Gastrocnemius medialis (tissue), 4 donors: ENCODE results near the gene TLR9.

Experiments used
- POLR2A ChIP-seq, 2 donors: fragments of 450-650 bp; IDR thresholded peaks; one replicate each; pipeline ENCODE4 v1.6.1; 2017; ENCODE audit warnings: antibody characterized with exemption in 2 of 2, mild to moderate bottlenecking in 2 of 2, moderate library complexity in 2 of 2
- TF ChIP-seq, protein P1 (sequence below), 5 experiments: fragments of 450-650 bp in 3 of 5; fragments of 200-600 bp in 2 of 5; sonication (generic) in 2 of 5; IDR thresholded peaks in 4 of 5; conservative IDR thresholded peaks in 1 of 5; 1 replicate in 4 of 5; 2 replicates in 1 of 5; pipeline ENCODE4 v1.5.1; 2016 to 2019; ENCODE audit warnings: antibody characterized with exemption in 5 of 5, mild to moderate bottlenecking in 3 of 5, moderate library complexity in 3 of 5

- TF ChIP-seq, protein P1, sequence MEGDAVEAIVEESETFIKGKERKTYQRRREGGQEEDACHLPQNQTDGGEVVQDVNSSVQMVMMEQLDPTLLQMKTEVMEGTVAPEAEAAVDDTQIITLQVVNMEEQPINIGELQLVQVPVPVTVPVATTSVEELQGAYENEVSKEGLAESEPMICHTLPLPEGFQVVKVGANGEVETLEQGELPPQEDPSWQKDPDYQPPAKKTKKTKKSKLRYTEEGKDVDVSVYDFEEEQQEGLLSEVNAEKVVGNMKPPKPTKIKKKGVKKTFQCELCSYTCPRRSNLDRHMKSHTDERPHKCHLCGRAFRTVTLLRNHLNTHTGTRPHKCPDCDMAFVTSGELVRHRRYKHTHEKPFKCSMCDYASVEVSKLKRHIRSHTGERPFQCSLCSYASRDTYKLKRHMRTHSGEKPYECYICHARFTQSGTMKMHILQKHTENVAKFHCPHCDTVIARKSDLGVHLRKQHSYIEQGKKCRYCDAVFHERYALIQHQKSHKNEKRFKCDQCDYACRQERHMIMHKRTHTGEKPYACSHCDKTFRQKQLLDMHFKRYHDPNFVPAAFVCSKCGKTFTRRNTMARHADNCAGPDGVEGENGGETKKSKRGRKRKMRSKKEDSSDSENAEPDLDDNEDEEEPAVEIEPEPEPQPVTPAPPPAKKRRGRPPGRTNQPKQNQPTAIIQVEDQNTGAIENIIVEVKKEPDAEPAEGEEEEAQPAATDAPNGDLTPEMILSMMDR (IDR thresholded peaks at IDR 0.05 in 4 of 5, conservative IDR thresholded peaks at IDR 0.05 in 1 of 5): no peak
- TF ChIP-seq POLR2A (IDR thresholded peaks at IDR 0.05): no peak
Measured at GRCh38 chr3:52182196-52182595, 43.2 kb downstream of the TLR9 start.
